ENCODE measurements around the gene SGCA.

The SGCA gene

DNA sequence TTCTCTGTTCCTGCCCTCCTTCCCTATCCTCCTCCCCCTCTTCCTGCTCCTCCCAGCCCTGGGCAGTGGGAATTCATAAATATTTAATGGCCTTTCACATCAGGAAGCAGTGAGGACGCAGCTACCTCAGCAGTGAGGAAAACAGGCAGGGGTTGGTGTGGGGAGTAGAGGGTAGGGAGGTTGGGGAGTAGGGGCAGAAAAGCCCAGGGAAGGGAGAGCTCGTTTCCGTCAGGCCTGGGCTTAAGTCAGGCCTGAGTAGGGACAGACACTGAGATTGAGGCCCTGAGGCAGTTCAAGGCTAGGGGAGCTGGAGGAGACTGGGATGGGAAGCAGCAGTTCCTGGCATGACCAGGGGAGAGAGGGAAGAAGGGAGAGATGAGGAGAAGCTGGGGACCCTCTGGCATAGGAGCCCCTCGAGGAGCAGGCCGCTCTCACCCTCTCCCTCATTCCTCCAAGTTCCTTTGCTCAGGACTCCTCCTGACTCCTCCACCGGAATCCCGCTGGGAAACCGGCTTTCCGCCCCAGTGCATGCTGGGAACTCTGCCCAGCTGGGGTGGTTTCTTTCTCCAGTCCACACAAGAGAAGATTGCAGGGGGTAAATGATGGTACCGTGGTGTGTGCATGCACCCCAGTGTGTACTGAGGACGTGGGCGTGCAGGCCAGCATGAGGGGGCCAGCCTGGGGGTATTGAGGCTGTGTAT, 42.0 kb upstream of the SGCA start:
- no peaks in the 10 kb centered on the region for H3K79me2 ChIP-seq (ENCODE audit: insufficient read depth, low read length)
- no peak overlapping the region for H3K9ac ChIP-seq (ENCODE audit: low read depth, low read length)
- no peak for DNase-seq
- no peaks in the 10 kb centered on the region for H3K4me1 ChIP-seq (ENCODE audit: insufficient read depth, low read length)
- no peak overlapping the region for H2AFZ ChIP-seq (ENCODE audit: low read depth, low read length)
- H3K4me2 ChIP-seq (ENCODE audit: insufficient read depth, low read length): no peak overlapping the region
- no peak for ATAC-seq (ENCODE audit: insufficient read depth, low read depth)
- no peaks in the 10 kb centered on the region for H3K36me3 ChIP-seq (ENCODE audit: insufficient read depth, low read length)
- TF ChIP-seq EZH2 (IDR thresholded peaks at IDR 0.05; ENCODE audit: borderline replicate concordance, low read depth, low read length, severe bottlenecking) (no peak), CTCF (IDR thresholded peaks at IDR 0.05; ENCODE audit: borderline replicate concordance, extremely low read depth, low read length, poor library complexity, severe bottlenecking) (no peak)
- H3K4me3 ChIP-seq (ENCODE audit: low read depth in 1 of 2, low read length in 2 of 2): no peak overlapping the region
- no peaks in the 10 kb centered on the region for H3K9me3 ChIP-seq (ENCODE audit: insufficient read depth, low read length, severe bottlenecking)
- H4K20me1 ChIP-seq (ENCODE audit: insufficient read depth, low read length): 0 out of 2 replicates have a peak, but pooled peaks cover 2% of the 10 kb centered on the region
- H3K27me3 ChIP-seq (ENCODE audit: insufficient read depth, low read length, poor library complexity): peaks cover 43% of the 10 kb centered on the region
- H3K27ac ChIP-seq (ENCODE audit: low read length): no peak overlapping the region

GRCh38 chr17:50125420-50125997, 40.3 kb upstream of the SGCA start:
- Histone ChIP-seq H4K20me1 (ENCODE audit: insufficient read depth, low read length) (0 out of 2 replicates have a peak, but pooled peaks cover 2% of the 10 kb centered on the region), H3K36me3 (ENCODE audit: insufficient read depth, low read length) (no peaks in the 10 kb centered on the region), H2AFZ (ENCODE audit: low read depth, low read length) (no peak overlapping the region), H3K27me3 (ENCODE audit: insufficient read depth, low read length, poor library complexity) (peaks cover 32% of the 10 kb centered on the region), H3K4me3 (ENCODE audit: low read depth in 1 of 2, low read length in 2 of 2) (no peak overlapping the region), H3K27ac (ENCODE audit: low read length) (no peak overlapping the region), H3K79me2 (ENCODE audit: insufficient read depth, low read length) (no peaks in the 10 kb centered on the region), H3K9me3 (ENCODE audit: insufficient read depth, low read length, severe bottlenecking) (no peaks in the 10 kb centered on the region), H3K4me2 (ENCODE audit: insufficient read depth, low read length) (no peak overlapping the region), H3K4me1 (ENCODE audit: insufficient read depth, low read length) (no peaks in the 10 kb centered on the region), H3K9ac (ENCODE audit: low read depth, low read length) (no peak overlapping the region)
- DNase-seq: no peak
- no peak for TF ChIP-seq CTCF (IDR thresholded peaks at IDR 0.05; ENCODE audit: borderline replicate concordance, extremely low read depth, low read length, poor library complexity, severe bottlenecking)
- TF ChIP-seq EZH2 (IDR thresholded peaks at IDR 0.05; ENCODE audit: borderline replicate concordance, low read depth, low read length, severe bottlenecking): no peak
- ATAC-seq (ENCODE audit: insufficient read depth, low read depth): no peak

- Histone ChIP-seq H3K9ac (ENCODE audit: low read depth, low read length) (no peak overlapping the region), H3K4me1 (ENCODE audit: insufficient read depth, low read length) (no peaks in the 10 kb centered on the region), H3K27me3 (ENCODE audit: insufficient read depth, low read length, poor library complexity) (peaks cover 21% of the 10 kb centered on the region), H3K36me3 (ENCODE audit: insufficient read depth, low read length) (no peaks in the 10 kb centered on the region), H3K79me2 (ENCODE audit: insufficient read depth, low read length) (no peaks in the 10 kb centered on the region), H3K4me2 (ENCODE audit: insufficient read depth, low read length) (no peak overlapping the region), H3K4me3 (ENCODE audit: low read depth in 1 of 2, low read length in 2 of 2) (no peak overlapping the region), H3K9me3 (ENCODE audit: insufficient read depth, low read length, severe bottlenecking) (no peaks in the 10 kb centered on the region), H4K20me1 (ENCODE audit: insufficient read depth, low read length) (0 out of 2 replicates have a peak, but pooled peaks cover 5% of the 10 kb centered on the region), H3K27ac (ENCODE audit: low read length) (no peak overlapping the region), H2AFZ (ENCODE audit: low read depth, low read length) (no peak overlapping the region)
- TF ChIP-seq EZH2 (IDR thresholded peaks at IDR 0.05; ENCODE audit: borderline replicate concordance, low read depth, low read length, severe bottlenecking): no peak
- TF ChIP-seq CTCF (IDR thresholded peaks at IDR 0.05; ENCODE audit: borderline replicate concordance, extremely low read depth, low read length, poor library complexity, severe bottlenecking): no peak
- DNase-seq: no peak
- no peak for ATAC-seq (ENCODE audit: insufficient read depth, low read depth)
These were observed 38.0 kb upstream of the SGCA start for GRCh38 chr17:50127697-50128361.
